ENCODE measurements around the gene ADAMTSL4. TPM values are rescaled to one million over a fixed set of nuclear protein-coding genes. Genes with fewer than 3 reads are reported as not detected.
"Not testable (repeated sequence)": the region's sequence is repeated elsewhere in the genome, so short reads cannot be mapped to it uniquely, and the experiment has no call there.

ADAMTSL4 gene
- total RNA-seq, 3 donors from 2014 or later (not counting 1 experiment from before 2014, with no cell fraction given): 1.7 to 2.9 (median 2.9) TPM

- DNase-seq: no peak
- Mint-ChIP-seq H3K4me3 (no peak overlapping the region), H3K27me3 (ENCODE audit: low read depth in 2 of 2) (no peaks in the 10 kb centered on the region), H3K36me3 (no peaks in the 10 kb centered on the region), H3K9me3 (no peaks in the 10 kb centered on the region), H3K27ac (no peak overlapping the region), H3K4me1 (peaks cover 0 to 5% of the 10 kb centered on the region in 2 donors)
- no peak for ATAC-seq
- Histone ChIP-seq H3K4me1 (ENCODE audit: control insufficient read depth, insufficient read depth, low read length) (no peaks in the 10 kb centered on the region), H3K36me3 (ENCODE audit: control insufficient read depth, insufficient read depth, low read length) (peaks cover 2% of the 10 kb centered on the region), H3K27me3 (ENCODE audit: control insufficient read depth, insufficient read depth, low read length) (no peaks in the 10 kb centered on the region), H3K4me3 (ENCODE audit: low read length) (no peak overlapping the region), H3K27ac (ENCODE audit: low read length) (no peak overlapping the region), H3K9me3 (ENCODE audit: control insufficient read depth, insufficient read depth, low read length) (no peaks in the 10 kb centered on the region)
- TF ChIP-seq CTCF (IDR thresholded peaks at IDR 0.05): no peak
- intact Hi-C loops (cut with micrococcal nuclease): no loop called here
These were observed 52.3 kb downstream of the ADAMTSL4 start for GRCh38 chr1:150601540-150601939.

- H3K36me3 ChIP-seq (ENCODE audit: control insufficient read depth, insufficient read depth, low read length); intact Hi-C loops (cut with micrococcal nuclease); H3K4me3 ChIP-seq (ENCODE audit: low read length); H3K27me3 ChIP-seq (ENCODE audit: control insufficient read depth, insufficient read depth, low read length); H3K27ac ChIP-seq (ENCODE audit: low read length); DNase-seq; ATAC-seq; H3K27ac Mint-ChIP-seq; H3K9me3 Mint-ChIP-seq; H3K4me3 Mint-ChIP-seq; H3K4me1 Mint-ChIP-seq; H3K9me3 ChIP-seq (ENCODE audit: control insufficient read depth, insufficient read depth, low read length); H3K27me3 Mint-ChIP-seq (ENCODE audit: low read depth in 2 of 2); H3K4me1 ChIP-seq (ENCODE audit: control insufficient read depth, insufficient read depth, low read length); H3K36me3 Mint-ChIP-seq: not testable (repeated sequence)
- 97% methylated on average over 7 of the region's 12 CpGs for WGBS (ENCODE audit: insufficient coverage)
These were observed 53.2 kb downstream of the ADAMTSL4 start for GRCh38 chr1:150602372-150602771.

GRCh38 chr1:150603711-150604110 lies 54.5 kb downstream of the ADAMTSL4 start:
- no peak for TF ChIP-seq CTCF (IDR thresholded peaks at IDR 0.05)
- Mint-ChIP-seq H3K4me1 (peaks cover 0 to 5% of the 10 kb centered on the region in 2 donors), H3K27me3 (ENCODE audit: low read depth in 2 of 2) (no peaks in the 10 kb centered on the region), H3K4me3 (no peak overlapping the region), H3K9me3 (no peaks in the 10 kb centered on the region), H3K36me3 (no peaks in the 10 kb centered on the region), H3K27ac (peak overlapping the region in 1 of 2 donors; percentile 42)
- Histone ChIP-seq H3K36me3 (ENCODE audit: control insufficient read depth, insufficient read depth, low read length) (peaks cover 2% of the 10 kb centered on the region), H3K9me3 (ENCODE audit: control insufficient read depth, insufficient read depth, low read length) (no peaks in the 10 kb centered on the region), H3K27ac (ENCODE audit: low read length) (no peak overlapping the region), H3K4me1 (ENCODE audit: control insufficient read depth, insufficient read depth, low read length) (no peaks in the 10 kb centered on the region), H3K27me3 (ENCODE audit: control insufficient read depth, insufficient read depth, low read length) (no peaks in the 10 kb centered on the region), H3K4me3 (ENCODE audit: low read length) (no peak overlapping the region)
- DNase-seq (no peak), ATAC-seq (no peak)
- WGBS (ENCODE audit: insufficient coverage): 93% methylated on average over 3 of the region's 3 CpGs
- intact Hi-C loops (cut with micrococcal nuclease): no loop called here

GRCh38 chr1:150604226-150604588 lies 55.0 kb downstream of the ADAMTSL4 start:
- Mint-ChIP-seq H3K9me3 (no peaks in the 10 kb centered on the region), H3K27ac (no peak overlapping the region)
- intact Hi-C loops (cut with micrococcal nuclease): no loop called here

GRCh38 chr1:150605451-150605731 lies 56.2 kb downstream of the ADAMTSL4 start:
- DNase-seq; H3K27me3 ChIP-seq (ENCODE audit: control insufficient read depth, insufficient read depth, low read length); H3K36me3 Mint-ChIP-seq; intact Hi-C loops (cut with micrococcal nuclease); H3K27ac ChIP-seq (ENCODE audit: low read length); H3K4me1 Mint-ChIP-seq; H3K27ac Mint-ChIP-seq; ATAC-seq; H3K36me3 ChIP-seq (ENCODE audit: control insufficient read depth, insufficient read depth, low read length); H3K4me1 ChIP-seq (ENCODE audit: control insufficient read depth, insufficient read depth, low read length); H3K4me3 Mint-ChIP-seq; H3K9me3 Mint-ChIP-seq; H3K9me3 ChIP-seq (ENCODE audit: control insufficient read depth, insufficient read depth, low read length); H3K4me3 ChIP-seq (ENCODE audit: low read length); H3K27me3 Mint-ChIP-seq (ENCODE audit: low read depth in 2 of 2): not testable (repeated sequence)
- WGBS (ENCODE audit: insufficient coverage): 100% methylated on average over 3 of the region's 3 CpGs

More at GRCh38 chr1:150604226-150604588, 55.0 kb downstream of the ADAMTSL4 start:
- Mint-ChIP-seq H3K4me1 (peaks cover 0 to 5% of the 10 kb centered on the region in 2 donors), H3K27me3 (ENCODE audit: low read depth in 2 of 2) (no peaks in the 10 kb centered on the region), H3K36me3 (no peaks in the 10 kb centered on the region), H3K4me3 (no peak overlapping the region)
- Histone ChIP-seq H3K27me3 (ENCODE audit: control insufficient read depth, insufficient read depth, low read length) (no peaks in the 10 kb centered on the region), H3K9me3 (ENCODE audit: control insufficient read depth, insufficient read depth, low read length) (no peaks in the 10 kb centered on the region), H3K27ac (ENCODE audit: low read length) (no peak overlapping the region), H3K4me1 (ENCODE audit: control insufficient read depth, insufficient read depth, low read length) (no peaks in the 10 kb centered on the region), H3K4me3 (ENCODE audit: low read length) (no peak overlapping the region), H3K36me3 (ENCODE audit: control insufficient read depth, insufficient read depth, low read length) (peaks cover 2% of the 10 kb centered on the region)
- WGBS (ENCODE audit: insufficient coverage): 100% methylated on average over 1 of the region's 2 CpGs
- no peak for ATAC-seq
- no peak for DNase-seq
- no peak for TF ChIP-seq CTCF (IDR thresholded peaks at IDR 0.05)
